Endometrium (tissue), 2 donors: ENCODE results near the gene D2HGDH.
"Not testable (repeated sequence)": the region's sequence is repeated elsewhere in the genome, so short reads cannot be mapped to it uniquely, and the experiment has no call there.

Experiments used
- FAIRE-seq: peaks from 2 replicates; lab custom pipeline; 2012; peaks lifted over from hg19 to GRCh38; lab: Jason Lieb, UNC
- donor health status: control.
- donor health status: control.

Gene D2HGDH

GRCh38 chr2:241808721-241809382 lies 74.4 kb downstream of the D2HGDH start, which contains the start of gene NEU4:
Gene NEU4 (plus strand): TSS chr2:241809193. CDS start chr2:241814485, 5,292 bp downstream.
- no peak for FAIRE-seq

- FAIRE-seq = no peak
Measured at GRCh38 chr2:241809383-241810306, 75.2 kb downstream of the D2HGDH start.

GRCh38 chr2:241810307-241811200 lies 76.1 kb downstream of the D2HGDH start:
- FAIRE-seq = no peak

- no peak for FAIRE-seq
Measured at GRCh38 chr2:241811201-241811951, 76.9 kb downstream of the D2HGDH start.

GRCh38 chr2:241811952-241812729 lies 77.7 kb downstream of the D2HGDH start:
- FAIRE-seq = no peak

GRCh38 chr2:241812730-241813643 lies 78.6 kb downstream of the D2HGDH start:
- no peak for FAIRE-seq

- no peak for FAIRE-seq
Measured at GRCh38 chr2:241813644-241814392, 79.4 kb downstream of the D2HGDH start.

- FAIRE-seq = no peak
Measured at GRCh38 chr2:241814393-241814642, 79.9 kb downstream of the D2HGDH start.

- FAIRE-seq = no peak
Measured at GRCh38 chr2:241814643-241815476, 80.4 kb downstream of the D2HGDH start.

GRCh38 chr2:241815477-241816430 lies 81.3 kb downstream of the D2HGDH start:
- no peak for FAIRE-seq

- FAIRE-seq = no peak
Measured at GRCh38 chr2:241816431-241817121, 82.1 kb downstream of the D2HGDH start.

- no peak for FAIRE-seq
Measured at GRCh38 chr2:241817126-241817820, 82.8 kb downstream of the D2HGDH start.

GRCh38 chr2:241817821-241818215 lies 83.4 kb downstream of the D2HGDH start:
- not testable (repeated sequence) for FAIRE-seq
